Skin epidermis (tissue), 12 donors: ENCODE measurements around the gene CCL19.
A peak's percentile ranks its signal among the peaks of the same experiment; 100 is the strongest.
"Not testable (repeated sequence)": the region's sequence is repeated elsewhere in the genome, so short reads cannot be mapped to it uniquely, and the experiment has no call there.

Experiments used
- H3K27ac ChIP-seq, 21 experiments: fragments of 200-600 bp; sonication (generic) in 11 of 21; one replicate each; pipeline ENCODE4 v1.5.0; 2020; ENCODE audit warnings: mild to moderate bottlenecking in 3 of 21, inconsistent platforms in 2 of 21, moderate library complexity in 2 of 21
- H3K4me3 ChIP-seq, 7 experiments: fragments of 200-600 bp; sonication (generic) in 2 of 7; one replicate each; pipeline ENCODE4 v1.5.0; 2020; ENCODE audit warnings: inconsistent platforms in 2 of 7, mild to moderate bottlenecking in 2 of 7, moderate library complexity in 1 of 7

The CCL19 gene

GRCh38 chr9:34690983-34691935, at the start of gene CCL19:
Gene CCL19 (minus strand): TSS chr9:34691276. CDS start chr9:34691139, 137 bp downstream.
- H3K4me3 ChIP-seq, result no peak within 1 kb of the TSS
- H3K27ac ChIP-seq, result peak within 1 kb of the TSS in 7 of 21 experiments; percentile 21 to 61 (median 46)

- H3K27ac ChIP-seq, H3K4me3 ChIP-seq: not testable (repeated sequence)
Observed at GRCh38 chr9:34740176-34740575, 49.1 kb upstream of the CCL19 start.

- no peak overlapping the region for H3K4me3 ChIP-seq
- H3K27ac ChIP-seq, result no peak overlapping the region
Observed at GRCh38 chr9:34737677-34738260, 46.7 kb upstream of the CCL19 start.

GRCh38 chr9:34734720-34735119, 43.6 kb upstream of the CCL19 start:
- no peak overlapping the region for H3K27ac ChIP-seq

GRCh38 chr9:34732886-34733285, 41.8 kb upstream of the CCL19 start:
- Histone ChIP-seq H3K27ac (no peak overlapping the region), H3K4me3 (no peak overlapping the region)

More at GRCh38 chr9:34734720-34735119, 43.6 kb upstream of the CCL19 start:
- no peak overlapping the region for H3K4me3 ChIP-seq

- H3K27ac ChIP-seq, result no peak overlapping the region
- H3K4me3 ChIP-seq, result no peak overlapping the region
Observed at GRCh38 chr9:34732478-34732877, 41.4 kb upstream of the CCL19 start.

GRCh38 chr9:34723141-34723540, 32.1 kb upstream of the CCL19 start:
- Histone ChIP-seq H3K27ac (no peak overlapping the region), H3K4me3 (no peak overlapping the region)

- peak overlapping the region in 1 of 21 experiments; percentile 1 for H3K27ac ChIP-seq
- H3K4me3 ChIP-seq, result not testable (repeated sequence)
Observed at GRCh38 chr9:34719769-34720025, 28.6 kb upstream of the CCL19 start.

- peak overlapping the region in 1 of 21 experiments; percentile 1 for H3K27ac ChIP-seq
- H3K4me3 ChIP-seq, result no peak overlapping the region
Observed at GRCh38 chr9:34719021-34719768, 28.1 kb upstream of the CCL19 start.

- H3K4me3 ChIP-seq, result no peak overlapping the region
- peak overlapping the region in 1 of 21 experiments; percentile 29 for H3K27ac ChIP-seq
Observed at GRCh38 chr9:34717996-34718614, 27.0 kb upstream of the CCL19 start.

GRCh38 chr9:34716711-34717110, 25.6 kb upstream of the CCL19 start:
- H3K4me3 ChIP-seq, result no peak overlapping the region

GRCh38 chr9:34715639-34716215, 24.7 kb upstream of the CCL19 start:
- Histone ChIP-seq H3K4me3 (no peak overlapping the region), H3K27ac (peak overlapping the region in 3 of 21 experiments; percentile 56 to 82 (median 65))

More at GRCh38 chr9:34716711-34717110, 25.6 kb upstream of the CCL19 start:
- H3K27ac ChIP-seq, result peak overlapping the region in 2 of 21 experiments; percentile 16 to 32

GRCh38 chr9:34714007-34714406, 22.9 kb upstream of the CCL19 start:
- Histone ChIP-seq H3K27ac (peak overlapping the region in 4 of 21 experiments; percentile 21 to 82 (median 60)), H3K4me3 (no peak overlapping the region)

GRCh38 chr9:34712140-34712539, 21.1 kb upstream of the CCL19 start:
- H3K4me3 ChIP-seq, result no peak overlapping the region
- no peak overlapping the region for H3K27ac ChIP-seq

GRCh38 chr9:34710023-34710422, 18.9 kb upstream of the CCL19 start, which contains the start of gene CCL21:
Gene CCL21 (minus strand): TSS chr9:34710136. CDS start chr9:34710066, 70 bp downstream.
- Histone ChIP-seq H3K4me3 (no peak within 1 kb of the TSS), H3K27ac (no peak within 1 kb of the TSS)

- Histone ChIP-seq H3K4me3 (no peak overlapping the region), H3K27ac (no peak overlapping the region)
Observed at GRCh38 chr9:34709196-34709978, 18.3 kb upstream of the CCL19 start.

- no peak overlapping the region for H3K4me3 ChIP-seq
Observed at GRCh38 chr9:34707130-34707529, 16.1 kb upstream of the CCL19 start.

More at GRCh38 chr9:34707130-34707529, 16.1 kb upstream of the CCL19 start:
- H3K27ac ChIP-seq, result no peak overlapping the region
